Subcutaneous adipose tissue (tissue), 4 donors: ENCODE data around the gene CCSER1. TPM values are rescaled to one million over a fixed set of nuclear protein-coding genes. Genes with fewer than 3 reads are reported as not detected.

Source experiments
- CTCF ChIP-seq: fragments of 450-650 bp; IDR thresholded peaks from one replicate; pipeline ENCODE4 v1.5.1; 2016; ENCODE audit warnings: low read depth, mild to moderate bottlenecking, control low read depth, antibody characterized with exemption, moderate library complexity
- total RNA-seq, 4 donors: library from RNA; depleted of rRNA; stranded (reverse); fragments of >200 nt; gene quantifications; one replicate each; pipeline ENCODE4 v1.1.0, GENCODE V29; 2016

The CCSER1 gene
- total RNA-seq, 4 donors from 2014 or later: 8.0 to 18.1 (median 16.0) TPM

DNA sequence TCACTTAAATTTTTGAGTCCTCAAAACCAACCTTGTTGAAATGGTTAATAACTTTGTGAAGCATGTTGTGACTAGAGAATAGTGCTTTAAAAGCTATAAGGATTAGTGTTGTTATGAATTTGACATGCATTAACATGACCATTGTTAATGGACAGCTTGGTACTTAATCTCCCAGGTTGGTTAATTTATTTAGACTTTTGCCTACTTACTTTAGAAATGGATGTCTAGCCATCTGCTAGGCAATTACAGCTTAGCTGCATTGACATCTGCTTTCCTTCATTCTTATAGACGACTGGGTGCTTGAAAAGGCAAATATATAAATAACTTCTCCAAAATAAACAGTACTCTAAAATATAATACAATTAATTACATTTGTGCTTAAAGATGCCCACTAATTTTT lies 368.0 kb downstream of the CCSER1 start:
- TF ChIP-seq CTCF: no peak

DNA sequence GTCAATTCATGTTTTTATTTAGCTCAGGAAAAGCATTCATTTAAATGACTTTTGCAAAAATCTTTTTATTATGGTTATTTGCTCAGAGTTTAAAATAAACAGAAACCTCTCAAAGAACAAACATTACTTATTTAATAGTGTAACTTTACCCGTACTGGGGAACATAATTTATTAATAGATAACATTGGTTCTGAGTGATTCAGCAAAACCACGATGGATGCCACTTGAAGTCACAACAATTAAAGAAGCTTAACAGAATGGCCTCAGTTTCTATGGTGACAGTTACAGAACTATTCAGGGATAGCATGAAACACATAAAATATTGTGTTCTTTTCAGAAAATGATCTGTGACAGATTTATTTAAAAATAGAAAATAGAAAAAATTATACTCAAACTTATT lies 368.7 kb downstream of the CCSER1 start:
- no peak for TF ChIP-seq CTCF

GRCh38 chr4:90498175-90498574 lies 371.0 kb downstream of the CCSER1 start:
- TF ChIP-seq CTCF: no peak

DNA sequence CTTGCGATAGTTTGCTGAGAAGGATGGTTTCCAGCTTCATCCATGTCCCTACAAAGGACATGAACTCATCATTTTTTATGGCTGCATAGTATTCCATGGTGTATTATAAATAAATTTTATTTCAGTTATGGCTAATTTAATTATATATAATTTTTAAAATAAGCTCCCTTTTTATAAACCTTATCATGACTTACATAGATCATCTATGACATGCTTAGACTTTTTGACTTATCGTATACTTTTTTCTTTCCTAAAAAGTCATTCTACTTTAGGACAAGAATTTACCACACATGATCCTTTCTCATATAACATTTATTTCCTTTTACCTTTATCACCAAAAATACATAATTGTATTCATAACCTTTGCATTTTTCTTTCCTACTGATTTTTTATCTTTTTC lies 376.5 kb downstream of the CCSER1 start:
- no peak for TF ChIP-seq CTCF

DNA sequence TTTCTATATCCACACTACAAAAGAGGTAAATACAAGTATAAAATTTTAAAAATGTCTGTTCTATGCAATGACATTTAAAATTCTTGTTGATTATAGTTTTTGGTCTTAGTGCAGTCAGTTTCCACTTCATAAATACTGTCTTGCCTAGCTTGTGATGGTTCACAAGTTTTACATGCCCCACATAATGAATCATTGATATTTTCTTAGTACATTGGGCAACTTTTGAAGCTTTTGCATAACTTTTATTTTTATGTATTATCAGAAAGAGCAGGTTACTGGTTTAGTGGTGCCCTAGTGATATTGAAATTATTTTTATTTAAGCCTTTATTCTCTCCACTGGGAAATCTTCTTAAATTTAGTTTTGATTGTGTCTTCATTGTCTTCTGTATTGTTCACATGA lies 388.0 kb downstream of the CCSER1 start:
- TF ChIP-seq CTCF: no peak

DNA sequence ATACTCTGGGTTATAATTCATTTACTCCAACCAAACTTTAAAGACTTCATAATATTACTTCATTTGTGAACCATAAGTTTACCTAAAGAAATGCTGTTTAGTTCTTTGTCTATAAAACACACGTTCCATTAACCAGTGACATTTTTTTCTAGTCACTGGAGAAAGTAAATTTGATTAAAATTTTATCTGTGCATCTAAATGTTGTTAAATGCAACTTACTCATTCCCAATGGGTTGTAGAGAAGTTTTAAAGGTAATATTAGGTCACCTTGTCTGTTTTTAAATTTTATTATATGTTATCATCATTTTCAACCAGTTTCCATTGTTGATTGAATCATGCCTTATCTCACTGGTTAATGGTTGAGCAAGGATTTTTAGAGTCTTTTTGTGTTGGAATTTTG lies 401.4 kb downstream of the CCSER1 start:
- no peak for TF ChIP-seq CTCF

- TF ChIP-seq CTCF: no peak
These were observed 409.2 kb downstream of the CCSER1 start for GRCh38 chr4:90536408-90536807.
